Keratinocyte (primary cell): ENCODE measurements around the gene SOX5. TPM values are rescaled to one million over a fixed set of nuclear protein-coding genes. Genes with fewer than 3 reads are reported as not detected.

Experiments used
- DNase-seq: peaks from one replicate; pipeline ENCODE4 v3.0.0-alpha.2; 2011; ENCODE audit warnings: low read depth, missing footprints, low spot score
- FAIRE-seq: peaks from 2 replicates; lab custom pipeline; 2011; peaks lifted over from hg19 to GRCh38; lab: Jason Lieb, UNC
- H2AFZ ChIP-seq: 2 replicates; pipeline ENCODE4 v1.6.0; 2012; ENCODE audit warnings: low read length, control low read depth, inconsistent platforms; ENCODE audit not compliant: control insufficient read depth
- H3K27ac ChIP-seq: 2 replicates; pipeline ENCODE4 v1.5.1; 2011; ENCODE audit warnings: low read length; ENCODE audit not compliant: control insufficient read depth, insufficient read depth
- H3K27me3 ChIP-seq: 3 replicates; pipeline ENCODE4 v1.6.0; 2011; ENCODE audit warnings: low read length; ENCODE audit not compliant: control insufficient read depth, insufficient read depth; ENCODE audit errors: extremely low read depth
- H3K36me3 ChIP-seq, 2 experiments: 2 replicates in 1 of 2; 3 replicates in 1 of 2; pipeline ENCODE4 v1.5.1; 2011; ENCODE audit warnings: low read length in 2 of 2, mild to moderate bottlenecking in 1 of 2; ENCODE audit not compliant: control insufficient read depth in 2 of 2, insufficient read depth in 2 of 2; ENCODE audit errors: extremely low read depth in 1 of 2
- H3K4me1 ChIP-seq: 3 replicates; pipeline ENCODE4 v1.5.1; 2011; ENCODE audit warnings: low read length; ENCODE audit not compliant: control insufficient read depth, insufficient read depth; ENCODE audit errors: extremely low read depth
- H3K4me2 ChIP-seq: 3 replicates; pipeline ENCODE4 v1.6.0; 2011; ENCODE audit warnings: low read depth, low read length; ENCODE audit not compliant: control insufficient read depth, insufficient read depth; ENCODE audit errors: extremely low read depth
- H3K4me3 ChIP-seq, 3 experiments: fragments of 200-600 bp in 1 of 3; sonication (generic) in 1 of 3; 2 replicates in 2 of 3; 3 replicates in 1 of 3; pipeline ENCODE4 v1.5.1; 2011 to 2016; ENCODE audit warnings: low read length in 3 of 3, mild to moderate bottlenecking in 3 of 3, control low read depth in 2 of 3, inconsistent platforms in 1 of 3, low read depth in 1 of 3, mixed read lengths in 1 of 3, mixed run types in 1 of 3, moderate library complexity in 1 of 3; ENCODE audit not compliant: control insufficient read depth in 2 of 3, insufficient read depth in 2 of 3; ENCODE audit errors: extremely low read depth in 1 of 3
- H3K79me2 ChIP-seq: 2 replicates; pipeline ENCODE4 v1.6.0; 2012; ENCODE audit warnings: low read length; ENCODE audit not compliant: control insufficient read depth, insufficient read depth
- H3K9ac ChIP-seq: 3 replicates; pipeline ENCODE4 v1.6.0; 2011; ENCODE audit warnings: low read length; ENCODE audit not compliant: control insufficient read depth, insufficient read depth; ENCODE audit errors: extremely low read depth
- H3K9me1 ChIP-seq: 3 replicates; pipeline ENCODE4 v1.6.0; 2011; ENCODE audit warnings: low read length; ENCODE audit not compliant: control insufficient read depth, insufficient read depth; ENCODE audit errors: extremely low read depth
- H3K9me3 ChIP-seq: 2 replicates; pipeline ENCODE4 v1.5.1; 2012; ENCODE audit warnings: low read depth, low read length; ENCODE audit not compliant: control insufficient read depth
- H4K20me1 ChIP-seq: 3 replicates; pipeline ENCODE4 v1.6.0; 2011; ENCODE audit warnings: low read length; ENCODE audit not compliant: control insufficient read depth, insufficient read depth; ENCODE audit errors: extremely low read depth
- CTCF ChIP-seq, 3 experiments: IDR thresholded peaks in 1 of 3; conservative IDR thresholded peaks in 1 of 3; optimal IDR thresholded peaks in 1 of 3; 2 replicates in 2 of 3; 3 replicates in 1 of 3; pipeline versions ENCODE3 to v1.5.1; 2011; ENCODE audit warnings: low read length in 3 of 3, mild to moderate bottlenecking in 3 of 3, moderate library complexity in 2 of 3, control low read depth in 1 of 3, inconsistent platforms in 1 of 3; ENCODE audit not compliant: insufficient read depth in 2 of 3; ENCODE audit errors: extremely low read depth in 1 of 3
- EZH2 ChIP-seq: IDR thresholded peaks from one replicate; pipeline ENCODE4 v1.6.1; 2012; ENCODE audit warnings: inconsistent platforms, mild to moderate bottlenecking, low read length, moderate library complexity
- dilution Hi-C: fragments of 300-500 bp; cut with MboI; formaldehyde crosslinking; loops from one replicate; pipeline ENCODE4 v1.7.0; 2020; ENCODE audit warnings: low sequenced_read_pairs; ENCODE audit not compliant: extremely low pct_ligation_motif_present
- polyA plus RNA-seq, 5 experiments: library from polyadenylated mRNA; depleted of rRNA in 3 of 5; stranded (reverse) in 3 of 5; stranded (forward) in 1 of 5; unstranded in 1 of 5; fragments of >200 nt; gene quantifications; 1 replicate in 1 of 5; 2 replicates in 3 of 5; 3 replicates in 1 of 5; pipeline versions ENCODE4 v1.2.1 to v1.2.3, GENCODE V29; 2011 to 2012; ENCODE audit warnings: missing spikeins in 2 of 5, low read depth in 1 of 5, low replicate concordance in 1 of 5

The SOX5 gene
- polyA plus RNA-seq, 1 donor (not counting 4 experiments of a cell fraction or from before 2014, with no cell fraction given), result not detected

GRCh38 chr12:23817345-23817744 is 132.1 kb downstream of the SOX5 start:
- dilution Hi-C loops, result no loop called here
- Histone ChIP-seq H3K79me2 (no peaks in the 10 kb centered on the region), H3K9me1 (no peaks in the 10 kb centered on the region), H3K4me1 (no peaks in the 10 kb centered on the region), H2AFZ (no peak overlapping the region), H3K9me3 (no peaks in the 10 kb centered on the region), H3K36me3 (no peaks in the 10 kb centered on the region), H3K27me3 (no peaks in the 10 kb centered on the region), H4K20me1 (no peaks in the 10 kb centered on the region), H3K9ac (no peak overlapping the region), H3K4me3 (no peak overlapping the region), H3K27ac (no peak overlapping the region), H3K4me2 (no peak overlapping the region)
- FAIRE-seq (no peak), DNase-seq (no peak)
- TF ChIP-seq CTCF (optimal IDR thresholded peaks at IDR 0.05 in 1 of 3, IDR thresholded peaks at IDR 0.05 in 1 of 3, conservative IDR thresholded peaks at IDR 0.05 in 1 of 3; ENCODE audit: extremely low read depth in 1 of 3, insufficient read depth in 2 of 3, low read length in 3 of 3) (no peak), EZH2 (no peak)

- Histone ChIP-seq H3K9me3 (no peaks in the 10 kb centered on the region), H3K27ac (no peak overlapping the region), H4K20me1 (no peaks in the 10 kb centered on the region), H3K9me1 (no peaks in the 10 kb centered on the region), H2AFZ (no peak overlapping the region), H3K4me2 (no peak overlapping the region), H3K4me3 (no peak overlapping the region), H3K4me1 (no peaks in the 10 kb centered on the region), H3K9ac (no peak overlapping the region), H3K27me3 (no peaks in the 10 kb centered on the region), H3K36me3 (no peaks in the 10 kb centered on the region), H3K79me2 (no peaks in the 10 kb centered on the region)
- DNase-seq, result no peak
- dilution Hi-C loops, result no loop called here
- no peak for FAIRE-seq
- TF ChIP-seq EZH2 (no peak), CTCF (optimal IDR thresholded peaks at IDR 0.05 in 1 of 3, IDR thresholded peaks at IDR 0.05 in 1 of 3, conservative IDR thresholded peaks at IDR 0.05 in 1 of 3; ENCODE audit: extremely low read depth in 1 of 3, insufficient read depth in 2 of 3, low read length in 3 of 3) (no peak)
Measured at GRCh38 chr12:23816394-23816851, 133.0 kb downstream of the SOX5 start.
